Right lobe of liver (tissue), 6 donors: ENCODE measurements around the gene CPXM2. TPM values are rescaled to one million over a fixed set of nuclear protein-coding genes. Genes with fewer than 3 reads are reported as not detected.

ENCODE experiments used
- ATAC-seq, 4 donors: fragments of 200-7000 bp; cut with Tn5 transposase; one replicate each; pipeline ENCODE4 v1.9.1; 2020; ENCODE audit warnings: mild to moderate bottlenecking in 4 of 4, moderate library complexity in 4 of 4
- DNase-seq, 3 donors: peaks; one replicate each; pipeline ENCODE4 v3.0.0-alpha.2; 2020
- H3K27ac ChIP-seq, 3 donors: fragments of 200-600 bp; one replicate each; pipeline ENCODE4 v1.8.0; 2022
- H3K27me3 ChIP-seq, 2 donors: fragments of 200-600 bp; one replicate each; pipeline ENCODE4 v1.8.0; 2022
- H3K36me3 ChIP-seq, 4 donors: fragments of 200-600 bp; sonication (generic) in 1 of 4; one replicate each; pipeline versions ENCODE4 v1.5.1 to v1.8.0; 2017 to 2022; ENCODE audit warnings: control low read depth in 1 of 4
- H3K4me1 ChIP-seq, 4 donors: fragments of 200-600 bp; sonication (generic) in 1 of 4; one replicate each; pipeline versions ENCODE4 v1.5.1 to v1.8.0; 2017 to 2022; ENCODE audit warnings: control low read depth in 1 of 4
- H3K4me3 ChIP-seq, 3 donors: fragments of 200-600 bp; one replicate each; pipeline ENCODE4 v1.8.0; 2022
- H3K9me3 ChIP-seq, 4 donors: fragments of 200-600 bp; sonication (generic) in 1 of 4; one replicate each; pipeline versions ENCODE4 v1.5.1 to v1.8.0; 2017 to 2022; ENCODE audit warnings: control low read depth in 1 of 4
- CTCF ChIP-seq, 4 donors: fragments of 200-600 bp in 3 of 4; fragments of 450-650 bp in 1 of 4; IDR thresholded peaks; one replicate each; pipeline versions ENCODE4 v1.5.1 to v1.8.0; 2016 to 2022; ENCODE audit warnings: antibody characterized with exemption in 4 of 4, mild to moderate bottlenecking in 2 of 4
- POLR2A ChIP-seq: fragments of 450-650 bp; IDR thresholded peaks from one replicate; pipeline ENCODE4 v1.6.1; 2017; ENCODE audit warnings: antibody characterized with exemption, mild to moderate bottlenecking
- WGBS: methylation state at CpG from one replicate; pipeline ENCODE4 v1.1.6; 2018; ENCODE audit warnings: low coverage, low lambda C conversion rate; ENCODE audit not compliant: insufficient coverage; ENCODE audit errors: missing lambda C conversion rate; 5-methylcytosine and 5-hydroxymethylcytosine counted together
- intact Hi-C, 2 donors: fragments of 100-400 bp; cut with DNase I; formaldehyde crosslinking; loops; one replicate each; pipeline versions ENCODE4 v1.11.2 to v1.14.1; 2022
- total RNA-seq, 6 experiments: library from RNA; depleted of rRNA in 2 of 6; stranded (reverse); fragments of >200 nt in 2 of 6; fragmentation: NEBNext Ultra II Directional in 3 of 6; extraction: Animal tissue kit (Norgen Biotek cat#: 25700) in 3 of 6; gene quantifications; one replicate each; pipeline versions ENCODE4 v1.1.0 to v1.2.4, GENCODE V29; 2016 to 2023
- donor health status: DM: no; HTN: yes; CAD: no.
- donor health status: DM: no; HTN: no; CAD: no.
- donor health status: DM: no; HTN: no; CAD: no.
- donor health status: DM: no; HTN: yes; CAD: no.
- donor health status: DM: no; HTN: yes; CAD: no.

Gene CPXM2
- total RNA-seq, 6 experiments from 2014 or later = 0.29 to 2.6 (median 0.69) TPM

- ATAC-seq = no peak
- 64% methylated on average over 2 of the region's 3 CpGs for WGBS
- TF ChIP-seq POLR2A (no peak), CTCF (IDR thresholded peaks at IDR 0.05) (no peak)
- H3K4me1 ChIP-seq = no peaks in the 10 kb centered on the region
- H3K36me3 ChIP-seq = no peaks in the 10 kb centered on the region
- no peak overlapping the region for H3K4me3 ChIP-seq
- no peak overlapping the region for H3K27ac ChIP-seq
- intact Hi-C loops = no loop called here
- no peaks in the 10 kb centered on the region for H3K27me3 ChIP-seq
- no peaks in the 10 kb centered on the region for H3K9me3 ChIP-seq
- no peak for DNase-seq
Measured at GRCh38 chr10:123784216-123784615, 107.4 kb downstream of the CPXM2 start.

DNA sequence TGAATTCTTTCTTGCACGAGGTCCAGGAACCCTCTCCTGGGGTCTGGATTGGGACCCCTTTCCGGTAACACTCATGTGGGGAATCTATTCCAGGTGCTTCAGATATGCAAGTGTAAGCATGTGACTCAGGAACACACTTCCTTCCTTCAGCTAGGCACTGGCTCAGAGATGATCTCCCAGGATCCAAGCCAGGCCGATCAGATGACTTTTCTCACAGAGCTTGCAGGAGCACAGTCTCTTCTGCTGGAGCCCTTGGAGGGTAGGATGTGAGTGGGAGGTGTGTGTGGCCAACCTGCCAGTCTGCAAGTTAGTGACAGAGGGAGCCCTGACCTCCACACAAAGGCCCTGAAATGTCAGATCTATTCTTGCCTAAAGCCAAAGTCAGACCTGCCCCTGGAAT is 108.3 kb downstream of the CPXM2 start:
- Histone ChIP-seq H3K4me3 (no peak overlapping the region), H3K36me3 (no peaks in the 10 kb centered on the region), H3K4me1 (no peaks in the 10 kb centered on the region), H3K27ac (no peak overlapping the region), H3K27me3 (no peaks in the 10 kb centered on the region), H3K9me3 (no peaks in the 10 kb centered on the region)
- TF ChIP-seq POLR2A (no peak), CTCF (IDR thresholded peaks at IDR 0.05) (no peak)
- DNase-seq (no peak), ATAC-seq (no peak)
- intact Hi-C loops = no loop called here
- WGBS = 38% methylated on average over 3 of the region's 3 CpGs

GRCh38 chr10:123782549-123782948 is 109.1 kb downstream of the CPXM2 start:
- no peaks in the 10 kb centered on the region for H3K9me3 ChIP-seq
- ATAC-seq = no peak
- TF ChIP-seq CTCF (IDR thresholded peaks at IDR 0.05) = no peak
- TF ChIP-seq POLR2A = no peak
- no peaks in the 10 kb centered on the region for H3K36me3 ChIP-seq
- DNase-seq = no peak
- H3K27ac ChIP-seq = no peak overlapping the region
- H3K27me3 ChIP-seq = no peaks in the 10 kb centered on the region
- no peak overlapping the region for H3K4me3 ChIP-seq
- intact Hi-C loops = no loop called here
- WGBS = 49% methylated on average over 5 of the region's 5 CpGs
- no peaks in the 10 kb centered on the region for H3K4me1 ChIP-seq

GRCh38 chr10:123781956-123782500 is 109.6 kb downstream of the CPXM2 start:
- no peaks in the 10 kb centered on the region for H3K36me3 ChIP-seq
- ATAC-seq (no peak), DNase-seq (no peak)
- no peaks in the 10 kb centered on the region for H3K4me1 ChIP-seq
- no peak overlapping the region for H3K4me3 ChIP-seq
- intact Hi-C loops = no loop called here
- no peaks in the 10 kb centered on the region for H3K9me3 ChIP-seq
- 28% methylated on average over 8 of the region's 8 CpGs for WGBS
- TF ChIP-seq CTCF (IDR thresholded peaks at IDR 0.05) (no peak), POLR2A (no peak)
- H3K27me3 ChIP-seq = no peaks in the 10 kb centered on the region
- H3K27ac ChIP-seq = no peak overlapping the region
